HL-60 (cell line): ENCODE measurements around the gene PCDH1.
A peak's percentile ranks its signal among the peaks of the same experiment; 100 is the strongest.

ENCODE experiments used
- DNase-seq, 2 experiments: peaks; one replicate each; pipeline ENCODE4 v3.0.0-alpha.2; 2010 to 2020; ENCODE audit warnings: low read depth in 1 of 2, low spot score in 1 of 2
- H3K27ac ChIP-seq: fragments of 250-450 bp; sonication (Bioruptor Pico); replicated peaks from 2 replicates; pipeline ENCODE4 v1.5.1; 2020; ENCODE audit warnings: mild to moderate bottlenecking, moderate library complexity
- H3K27me3 ChIP-seq: fragments of 250-450 bp; sonication (Bioruptor Pico); 2 replicates; pipeline ENCODE4 v1.5.1; 2021; ENCODE audit warnings: mild to moderate bottlenecking, moderate library complexity; ENCODE audit not compliant: insufficient read depth, poor library complexity, severe bottlenecking
- H3K4me3 ChIP-seq: replicated peaks from 2 replicates; pipeline ENCODE4 v1.5.1; 2011; ENCODE audit warnings: mild to moderate bottlenecking, control low read depth, low read length; ENCODE audit not compliant: insufficient read depth
- CTCF ChIP-seq: IDR thresholded peaks from one replicate; pipeline ENCODE4 v1.5.1; 2011; ENCODE audit warnings: low read length, control low read depth, inconsistent platforms; ENCODE audit not compliant: insufficient read depth
- GABPA ChIP-seq: IDR thresholded peaks from 2 replicates; pipeline ENCODE4 v1.6.1; 2012; ENCODE audit warnings: low read depth
- POLR2AphosphoS5 ChIP-seq: IDR thresholded peaks from 2 replicates; pipeline ENCODE4 v1.6.1; 2012; ENCODE audit warnings: low read depth
- REST ChIP-seq: IDR thresholded peaks from 2 replicates; pipeline ENCODE4 v1.6.1; 2012; ENCODE audit warnings: low read depth; ENCODE audit not compliant: insufficient replicate concordance
- SPI1 ChIP-seq: IDR thresholded peaks from 2 replicates; pipeline ENCODE4 v1.6.1; 2012; ENCODE audit warnings: low read depth, mild to moderate bottlenecking, borderline replicate concordance

The PCDH1 gene

GRCh38 chr5:141916522-141916921, 38.3 kb upstream of the PCDH1 start:
- TF ChIP-seq SPI1 (peak; percentile 43; the same call in 1 of the 2 replicates), CTCF (no peak)

GRCh38 chr5:141915881-141916336, 37.7 kb upstream of the PCDH1 start:
- no peak overlapping the region for H3K4me3 ChIP-seq
- no peaks in the 10 kb centered on the region for H3K27me3 ChIP-seq
- no peak overlapping the region for H3K27ac ChIP-seq
- DNase-seq = no peak
- no peak for TF ChIP-seq CTCF
- no peak for TF ChIP-seq SPI1
- no peak for TF ChIP-seq GABPA
- no peak for TF ChIP-seq POLR2AphosphoS5
- TF ChIP-seq REST = no peak

More at GRCh38 chr5:141916522-141916921, 38.3 kb upstream of the PCDH1 start:
- Histone ChIP-seq H3K27me3 (no peaks in the 10 kb centered on the region), H3K4me3 (no peak overlapping the region), H3K27ac (no peak overlapping the region)
- DNase-seq = no peak

GRCh38 chr5:141914797-141915196, 36.6 kb upstream of the PCDH1 start:
- no peak for DNase-seq
- Histone ChIP-seq H3K27me3 (no peaks in the 10 kb centered on the region), H3K4me3 (no peak overlapping the region), H3K27ac (peak overlapping the region; percentile 50; the same call in 1 of the 2 replicates)
- TF ChIP-seq CTCF (no peak), GABPA (no peak), REST (no peak), SPI1 (no peak), POLR2AphosphoS5 (no peak)

GRCh38 chr5:141914199-141914743, 36.1 kb upstream of the PCDH1 start:
- DNase-seq = peak; percentile 86 to 89
- TF ChIP-seq CTCF (peak; percentile 7), REST (no peak), SPI1 (peak; percentile 63; the same call in 1 of the 2 replicates)
- Histone ChIP-seq H3K4me3 (peak overlapping the region; percentile 32), H3K27me3 (no peaks in the 10 kb centered on the region), H3K27ac (peak overlapping the region; percentile 50)
